NCI-H2227 (cell line): Measurements from ENCODE around the gene RHAG.
"Not testable (repeated sequence)": the region's sequence is repeated elsewhere in the genome, so short reads cannot be mapped to it uniquely, and the experiment has no call there.

Source experiments
- DNase-seq: peaks from one replicate; lab custom pipeline; 2025; ENCODE audit not compliant: unreplicated experiment; lab: John Stamatoyannopoulos, UW

The RHAG gene

DNA sequence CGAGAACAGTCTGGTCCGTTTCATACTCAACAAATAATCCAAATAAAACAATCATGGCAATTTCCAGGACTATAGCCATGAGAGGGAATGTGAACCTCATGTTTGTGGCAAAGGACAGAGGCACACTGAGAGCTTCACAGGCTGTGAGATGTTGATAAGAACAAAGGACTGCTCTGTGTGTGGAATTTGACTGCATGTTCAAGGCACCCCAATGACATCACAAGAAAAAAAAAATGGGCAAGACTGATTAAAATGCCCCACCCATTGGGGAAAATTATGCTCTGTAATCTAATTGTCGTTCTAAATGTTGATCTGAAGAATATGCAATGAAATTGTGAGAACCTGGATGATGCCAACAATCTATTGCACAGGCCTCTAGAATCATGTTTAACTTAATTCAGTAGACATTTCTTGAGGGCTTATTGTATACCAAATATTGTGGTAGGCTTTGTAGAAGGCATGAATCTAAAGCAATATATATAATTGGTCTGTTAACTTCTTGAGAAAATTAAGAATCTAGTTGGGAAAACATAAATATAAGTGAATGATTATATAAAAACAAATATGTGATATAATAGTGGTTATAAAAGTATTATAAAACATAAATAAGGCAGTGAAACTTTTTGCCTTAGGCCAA, at the start of gene RHAG:
Gene RHAG (minus strand): TSS at position 127 of the 637 bp plus-strand sequence. CDS start 27 bp downstream, at position 100.
- DNase-seq: no peak

DNA sequence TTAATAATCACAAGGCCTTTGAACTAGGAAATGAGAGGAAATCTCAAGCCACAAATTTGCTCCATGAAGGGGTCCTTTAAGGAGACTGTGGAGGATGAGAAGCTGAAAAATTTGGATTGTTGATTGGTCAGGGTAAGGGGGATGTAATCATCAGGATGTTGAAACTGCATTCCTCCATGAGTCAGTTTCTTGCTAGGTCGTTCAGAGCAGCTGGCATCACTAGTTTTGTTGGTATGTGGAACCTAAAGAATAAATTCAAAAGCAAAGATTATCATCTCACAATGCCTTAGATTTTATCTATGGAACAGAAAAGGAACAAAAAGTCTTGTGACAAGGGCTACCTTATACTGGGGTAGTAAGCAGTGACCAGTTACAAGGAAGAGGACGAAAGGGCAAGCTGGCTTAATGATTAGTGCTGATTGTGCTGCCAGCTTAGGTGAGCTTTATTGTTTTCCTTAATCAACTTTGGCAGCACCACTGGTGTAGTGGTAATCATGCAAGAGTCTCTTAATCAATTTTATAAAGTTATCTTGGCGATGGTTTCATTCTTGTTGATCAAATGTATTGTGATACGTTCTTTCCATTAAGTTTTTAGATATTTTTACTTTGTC, 40.1 kb upstream of the RHAG start:
- no peak for DNase-seq

DNA sequence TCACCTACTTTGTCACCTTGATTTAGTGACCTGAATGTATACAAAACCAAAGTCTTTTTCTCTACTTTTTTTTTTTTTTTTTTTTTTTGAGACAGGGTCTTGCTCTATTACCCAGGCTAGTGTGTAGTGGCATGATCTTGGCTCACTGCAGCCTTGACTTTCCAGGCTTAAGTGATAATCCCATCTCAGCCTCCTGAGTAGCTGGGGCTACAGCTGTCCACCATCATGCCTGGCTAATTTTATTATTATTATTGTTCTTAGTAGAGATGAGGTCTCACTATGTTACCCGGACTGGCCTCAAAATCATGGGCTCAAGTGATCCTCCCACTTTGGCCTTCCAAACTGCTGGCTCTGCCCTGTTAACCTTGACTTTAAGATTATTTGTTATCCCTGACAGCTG, 39.2 kb upstream of the RHAG start:
- DNase-seq: no peak

- DNase-seq: no peak
Observed at GRCh38 chr6:49668083-49668511, 31.5 kb upstream of the RHAG start.

GRCh38 chr6:49666930-49667757, 30.5 kb upstream of the RHAG start:
- DNase-seq: no peak

DNA sequence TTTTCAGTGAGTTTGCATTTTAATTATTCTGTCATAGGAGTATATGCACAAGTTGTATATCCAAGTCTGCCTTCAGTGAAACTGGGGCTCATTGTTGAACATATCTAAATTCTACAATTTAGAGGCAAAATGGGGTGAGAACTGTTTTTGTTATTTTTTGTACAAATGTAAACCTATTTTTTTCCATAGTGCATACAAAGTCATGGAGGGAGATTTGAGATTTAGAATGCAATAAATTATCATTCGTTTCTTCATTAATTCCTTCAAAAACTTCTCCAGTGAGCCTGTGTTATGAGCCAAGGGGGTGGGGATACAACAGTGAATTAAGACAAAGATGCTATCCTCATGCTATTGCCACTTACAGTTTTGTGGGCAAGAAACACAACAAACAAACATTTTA, 29.8 kb upstream of the RHAG start:
- DNase-seq: no peak

GRCh38 chr6:49664817-49665216, 28.2 kb upstream of the RHAG start:
- no peak for DNase-seq

DNA sequence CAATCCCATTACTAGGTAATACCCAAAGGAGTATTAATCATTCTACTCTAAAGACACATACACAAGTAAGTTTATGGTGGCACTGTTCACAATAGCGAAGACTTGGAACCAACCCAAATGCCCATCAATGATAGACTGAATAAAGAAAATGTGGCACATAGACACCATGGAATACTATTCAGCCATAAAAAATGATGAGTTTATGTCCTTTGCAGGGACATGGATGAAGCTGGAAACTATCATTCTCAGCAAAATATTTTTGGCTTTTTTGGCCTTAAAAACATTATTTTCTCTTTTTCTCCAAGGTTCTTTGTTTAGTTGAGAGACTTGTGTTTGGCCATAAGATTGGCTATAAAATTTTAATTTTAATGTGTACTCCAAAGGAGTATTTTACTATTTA, 27.4 kb upstream of the RHAG start:
- not testable (repeated sequence) for DNase-seq

DNA sequence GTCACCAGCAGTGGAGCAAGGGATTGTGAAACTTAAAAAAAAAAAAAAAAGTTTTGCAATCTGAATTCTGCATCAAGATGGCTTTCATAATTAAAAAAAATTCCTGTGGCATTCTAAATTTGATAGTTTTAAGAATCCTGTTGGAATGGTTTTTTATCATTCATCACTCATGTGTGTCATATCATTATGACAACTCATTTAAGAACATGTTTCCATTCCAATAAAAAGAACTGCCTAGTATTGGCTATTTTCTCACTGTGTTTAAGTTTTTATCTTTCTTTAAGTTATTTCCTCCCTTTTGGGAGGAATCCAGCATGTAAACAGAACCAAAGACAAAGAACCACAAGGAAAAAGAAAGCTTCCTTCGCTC, 26.2 kb upstream of the RHAG start:
- no peak for DNase-seq

GRCh38 chr6:49662231-49662891, 25.7 kb upstream of the RHAG start:
- no peak for DNase-seq

DNA sequence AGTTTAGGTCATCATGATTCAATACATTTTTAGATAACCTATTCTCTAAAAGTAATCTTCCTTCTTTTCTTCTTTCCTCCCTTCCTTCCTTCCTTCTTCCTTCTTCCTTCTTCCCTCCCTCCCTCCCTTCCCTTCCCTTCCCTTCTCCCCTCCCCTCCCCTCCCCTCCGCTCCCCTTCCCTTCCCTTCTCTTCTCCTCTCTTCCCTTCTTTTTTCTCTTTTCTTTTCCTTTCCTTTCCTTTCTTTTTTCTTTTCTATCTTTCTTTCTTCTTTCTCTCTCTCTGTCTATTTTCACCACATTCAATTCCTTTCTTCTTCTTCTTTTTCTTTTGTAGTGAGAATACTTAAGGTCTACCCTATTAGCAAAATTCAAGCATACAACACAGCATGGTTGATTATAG, 17.3 kb upstream of the RHAG start:
- no peak for DNase-seq

DNA sequence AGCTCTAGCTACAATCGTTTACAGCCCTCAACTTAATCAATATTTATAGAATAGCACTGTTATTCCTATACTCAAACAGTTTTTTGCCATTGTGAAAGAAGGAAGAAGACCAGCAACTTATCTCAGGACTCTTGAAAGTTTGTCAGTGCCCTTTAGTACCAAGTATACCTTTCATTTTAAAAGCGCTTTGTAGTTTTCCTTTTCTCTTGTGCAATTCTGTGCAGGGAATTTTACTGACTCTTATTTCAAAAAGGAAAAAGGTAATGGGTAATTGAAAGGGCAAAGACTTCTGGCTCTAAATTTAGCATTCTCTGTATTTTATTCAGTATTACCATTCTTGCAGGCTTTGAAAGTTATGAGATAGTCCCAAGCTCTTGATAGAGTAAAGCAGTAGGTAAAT, 16.8 kb upstream of the RHAG start:
- DNase-seq: no peak

DNA sequence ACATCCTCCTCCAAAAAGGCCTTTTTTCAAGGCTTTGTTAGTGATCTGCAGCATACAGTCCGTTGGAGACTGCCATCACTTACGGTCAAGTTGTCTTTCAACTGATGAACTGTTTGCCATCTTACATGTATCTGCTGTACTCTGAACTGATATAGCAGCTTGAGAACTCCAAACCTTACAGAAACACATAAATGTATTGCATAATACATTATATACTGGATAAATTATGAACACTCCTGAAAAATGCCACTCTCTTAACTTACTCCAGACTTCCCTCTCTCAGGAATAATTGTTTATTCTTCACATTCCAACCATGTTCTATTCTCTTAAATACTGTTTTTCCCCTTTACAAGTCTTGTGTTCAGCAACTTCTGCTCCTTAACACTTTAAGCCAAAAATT, 14.6 kb upstream of the RHAG start:
- DNase-seq: no peak

DNA sequence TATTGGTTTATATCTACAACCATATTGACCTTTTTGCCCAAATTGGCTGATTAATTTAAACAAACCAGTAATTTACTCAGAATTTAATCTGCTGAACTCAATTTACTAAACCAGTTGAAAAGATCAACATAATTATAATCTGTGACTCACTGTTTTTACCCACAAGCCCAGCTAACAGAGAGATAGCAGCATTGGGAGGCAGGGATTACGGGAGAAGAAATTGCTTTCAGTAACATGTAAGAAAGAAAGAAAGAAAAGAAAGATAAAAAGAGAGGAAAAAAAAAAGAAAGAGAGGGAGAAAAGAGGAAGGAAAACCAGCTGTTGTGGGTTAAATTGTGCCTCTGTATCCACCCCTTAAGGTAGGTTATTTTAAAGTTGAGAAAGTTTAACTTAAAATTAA, 13.3 kb upstream of the RHAG start:
- DNase-seq: no peak

DNA sequence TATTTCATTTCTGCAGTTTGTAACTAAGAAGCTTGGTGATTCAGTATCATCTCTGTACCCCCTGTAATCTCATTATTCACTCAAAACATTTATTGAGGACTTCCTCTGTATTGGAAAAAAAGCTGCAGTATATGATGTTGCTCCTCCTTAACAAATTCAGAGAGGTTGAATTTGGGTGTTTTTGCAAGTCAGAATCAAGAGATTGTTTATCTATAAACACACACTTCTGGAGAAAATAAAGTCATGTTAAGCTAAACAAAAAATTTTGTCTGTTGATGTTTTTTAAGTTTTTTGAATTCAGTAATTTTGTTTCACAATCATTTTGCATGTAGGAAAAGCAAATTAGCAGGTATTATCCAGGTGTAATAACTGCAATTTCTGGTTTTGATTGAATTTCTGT, 11.4 kb upstream of the RHAG start:
- DNase-seq: no peak

DNA sequence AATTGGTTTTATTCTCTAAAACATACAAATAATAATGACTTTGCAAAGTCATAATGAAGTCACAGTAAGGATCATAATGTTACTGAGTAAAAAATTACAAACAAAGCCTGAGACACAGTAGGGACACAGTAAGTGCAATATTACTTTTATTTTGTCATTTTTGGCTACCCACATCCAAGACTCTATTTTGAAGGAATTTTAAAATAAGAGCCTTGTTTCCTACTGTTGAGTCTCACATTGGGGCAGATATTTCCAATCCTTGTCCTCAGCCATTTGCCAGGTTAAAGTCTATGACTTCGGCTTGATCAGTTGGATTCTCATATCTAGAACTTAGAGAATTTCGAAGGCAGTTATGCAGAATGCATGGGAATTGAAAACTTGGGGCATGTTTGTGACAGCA, 10.8 kb upstream of the RHAG start:
- no peak for DNase-seq

DNA sequence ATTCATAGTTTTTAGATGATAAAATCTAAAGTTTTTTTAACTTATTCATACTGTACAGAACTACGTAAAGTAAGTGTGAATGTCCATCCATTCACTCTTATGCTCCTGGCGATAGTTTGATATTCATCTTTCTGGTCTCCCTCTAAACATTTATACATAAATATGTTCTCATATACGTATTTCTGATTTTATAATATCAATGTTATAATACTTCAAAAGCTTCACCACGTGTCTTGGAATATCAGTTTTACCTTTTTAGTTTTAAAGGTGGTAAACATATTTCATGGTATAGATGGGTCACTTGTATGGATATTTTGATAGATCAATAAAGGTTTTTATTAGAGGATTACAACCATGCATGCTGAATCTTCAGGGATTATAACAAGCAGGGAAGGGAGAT, 10.3 kb upstream of the RHAG start:
- no peak for DNase-seq

GRCh38 chr6:49646130-49646824, 9.6 kb upstream of the RHAG start:
- DNase-seq: no peak

GRCh38 chr6:49645139-49645538, 8.5 kb upstream of the RHAG start:
- no peak for DNase-seq

GRCh38 chr6:49639177-49639817, 2.7 kb upstream of the RHAG start:
- DNase-seq: no peak

DNA sequence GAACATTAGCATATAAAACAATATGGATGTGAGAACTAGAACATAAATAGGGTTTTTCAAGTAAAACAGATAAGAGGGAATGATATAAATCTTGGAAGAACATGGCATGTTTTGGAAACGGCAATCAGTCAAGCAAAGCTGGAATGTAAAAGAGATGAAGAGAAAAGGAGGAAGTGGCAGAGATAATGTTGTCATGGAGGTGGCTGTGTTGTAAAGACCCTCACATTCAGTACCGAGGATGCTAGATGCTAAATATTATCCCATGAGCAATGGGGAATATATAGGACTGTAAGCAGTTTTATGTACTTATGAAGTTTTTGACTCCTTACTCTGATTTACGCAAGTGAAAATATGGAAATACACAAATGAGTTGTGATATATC, 702 bp upstream of the RHAG start:
- DNase-seq: no peak
